Measurements from ENCODE around the gene PPP1R14B.

PPP1R14B gene

GRCh38 chr11:64284048-64284961 lies 37.6 kb upstream of the PPP1R14B start, which contains the start of gene BAD:
BAD (minus strand) TSS chr11:64284665; CDS start chr11:64284368, 297 bp downstream.
- no peaks in the 10 kb centered on the region for H3K27me3 ChIP-seq (replicated peaks)
- in situ Hi-C loops (cut with HindIII; ENCODE audit: low pct_ligation_motif_present, low sequenced_read_pairs), result no loop called here
- peak within 1 kb of the TSS; percentile 70 for H3K4me3 ChIP-seq (ENCODE audit: low read depth, low read length)
- peak within 1 kb of the TSS; percentile 66 for H3K27ac ChIP-seq
- DNase-seq, result peak; percentile 92
- H3K36me3 ChIP-seq (replicated peaks), result no peaks in the 10 kb centered on the region
- TF ChIP-seq, protein P1, sequence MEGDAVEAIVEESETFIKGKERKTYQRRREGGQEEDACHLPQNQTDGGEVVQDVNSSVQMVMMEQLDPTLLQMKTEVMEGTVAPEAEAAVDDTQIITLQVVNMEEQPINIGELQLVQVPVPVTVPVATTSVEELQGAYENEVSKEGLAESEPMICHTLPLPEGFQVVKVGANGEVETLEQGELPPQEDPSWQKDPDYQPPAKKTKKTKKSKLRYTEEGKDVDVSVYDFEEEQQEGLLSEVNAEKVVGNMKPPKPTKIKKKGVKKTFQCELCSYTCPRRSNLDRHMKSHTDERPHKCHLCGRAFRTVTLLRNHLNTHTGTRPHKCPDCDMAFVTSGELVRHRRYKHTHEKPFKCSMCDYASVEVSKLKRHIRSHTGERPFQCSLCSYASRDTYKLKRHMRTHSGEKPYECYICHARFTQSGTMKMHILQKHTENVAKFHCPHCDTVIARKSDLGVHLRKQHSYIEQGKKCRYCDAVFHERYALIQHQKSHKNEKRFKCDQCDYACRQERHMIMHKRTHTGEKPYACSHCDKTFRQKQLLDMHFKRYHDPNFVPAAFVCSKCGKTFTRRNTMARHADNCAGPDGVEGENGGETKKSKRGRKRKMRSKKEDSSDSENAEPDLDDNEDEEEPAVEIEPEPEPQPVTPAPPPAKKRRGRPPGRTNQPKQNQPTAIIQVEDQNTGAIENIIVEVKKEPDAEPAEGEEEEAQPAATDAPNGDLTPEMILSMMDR (IDR thresholded peaks at IDR 0.05; ENCODE audit: low read depth, low read length, missing control alignments), result no peak

GRCh38 chr11:64283092-64283491 lies 36.3 kb upstream of the PPP1R14B start:
- in situ Hi-C loops (cut with HindIII; ENCODE audit: low pct_ligation_motif_present, low sequenced_read_pairs), result no loop called here
- Histone ChIP-seq H3K27ac (no peak overlapping the region), H3K27me3 (replicated peaks) (no peaks in the 10 kb centered on the region), H3K36me3 (replicated peaks) (peaks cover 2% of the 10 kb centered on the region), H3K4me3 (ENCODE audit: low read depth, low read length) (no peak overlapping the region)
- DNase-seq, result no peak
- TF ChIP-seq, protein P1 (IDR thresholded peaks at IDR 0.05; ENCODE audit: low read depth, low read length, missing control alignments), result no peak

GRCh38 chr11:64281957-64282770 lies 35.4 kb upstream of the PPP1R14B start:
- in situ Hi-C loops (cut with HindIII; ENCODE audit: low pct_ligation_motif_present, low sequenced_read_pairs), result no loop called here
- H3K27me3 ChIP-seq (replicated peaks), result no peaks in the 10 kb centered on the region
- H3K4me3 ChIP-seq (ENCODE audit: low read depth, low read length), result no peak overlapping the region
- TF ChIP-seq, protein P1 (IDR thresholded peaks at IDR 0.05; ENCODE audit: low read depth, low read length, missing control alignments), result no peak
- DNase-seq, result no peak
- H3K36me3 ChIP-seq (replicated peaks), result peaks cover 2% of the 10 kb centered on the region
- no peak overlapping the region for H3K27ac ChIP-seq

DNA sequence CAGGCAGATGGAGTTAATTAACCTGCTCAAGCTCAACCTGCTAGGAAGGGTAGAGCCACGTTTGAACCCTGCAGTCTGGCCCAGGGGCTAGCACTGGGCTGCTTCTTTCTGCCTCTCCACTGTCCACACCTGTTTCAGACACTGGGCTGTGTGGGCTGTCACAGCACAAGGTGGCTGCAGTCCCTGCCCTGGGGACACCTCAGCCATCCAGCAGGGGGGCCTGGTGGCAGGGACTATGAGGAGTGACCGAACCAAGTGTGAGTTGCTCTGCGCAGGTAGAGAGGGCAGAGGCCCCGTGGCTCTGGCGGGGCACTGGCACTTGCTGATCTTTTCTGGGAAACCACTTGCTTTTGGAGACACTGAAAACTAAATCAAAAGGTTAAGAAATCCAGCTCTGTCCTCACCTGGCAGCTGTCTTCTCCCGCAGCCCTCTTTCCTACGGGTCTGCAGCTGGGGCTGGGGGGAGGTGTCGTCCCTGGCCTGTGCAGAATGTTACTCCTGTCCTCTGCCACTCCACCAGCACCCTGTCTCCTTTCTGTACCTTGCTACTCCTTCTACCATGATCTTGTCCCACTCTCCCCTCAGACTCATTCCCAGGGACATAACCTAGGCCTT lies 31.9 kb upstream of the PPP1R14B start:
- no peaks in the 10 kb centered on the region for H3K27me3 ChIP-seq (replicated peaks)
- in situ Hi-C loops (cut with HindIII; ENCODE audit: low pct_ligation_motif_present, low sequenced_read_pairs), result no loop called here
- no peak overlapping the region for H3K4me3 ChIP-seq (ENCODE audit: low read depth, low read length)
- peaks cover 2% of the 10 kb centered on the region for H3K36me3 ChIP-seq (replicated peaks)
- H3K27ac ChIP-seq, result no peak overlapping the region
- TF ChIP-seq, protein P1 (IDR thresholded peaks at IDR 0.05; ENCODE audit: low read depth, low read length, missing control alignments), result no peak
- DNase-seq, result no peak

- Histone ChIP-seq H3K27ac (peak overlapping the region; percentile 66), H3K4me3 (ENCODE audit: low read depth, low read length) (no peak overlapping the region), H3K27me3 (replicated peaks) (no peaks in the 10 kb centered on the region), H3K36me3 (replicated peaks) (peaks cover 2% of the 10 kb centered on the region)
- TF ChIP-seq, protein P1 (IDR thresholded peaks at IDR 0.05; ENCODE audit: low read depth, low read length, missing control alignments), result no peak
- in situ Hi-C loops (cut with HindIII; ENCODE audit: low pct_ligation_motif_present, low sequenced_read_pairs), result no loop called here
- peak; percentile 56 for DNase-seq
These were observed 30.1 kb upstream of the PPP1R14B start for GRCh38 chr11:64276653-64277431.

Data from brain microvascular endothelial cell (primary cell).